UCSD-AML1 (cell line): Measurements from ENCODE around the gene ASB2.

Experiments used
- DNase-seq: peaks from one replicate; lab custom pipeline; 2025; ENCODE audit not compliant: unreplicated experiment; lab: John Stamatoyannopoulos, UW

Gene ASB2

DNA sequence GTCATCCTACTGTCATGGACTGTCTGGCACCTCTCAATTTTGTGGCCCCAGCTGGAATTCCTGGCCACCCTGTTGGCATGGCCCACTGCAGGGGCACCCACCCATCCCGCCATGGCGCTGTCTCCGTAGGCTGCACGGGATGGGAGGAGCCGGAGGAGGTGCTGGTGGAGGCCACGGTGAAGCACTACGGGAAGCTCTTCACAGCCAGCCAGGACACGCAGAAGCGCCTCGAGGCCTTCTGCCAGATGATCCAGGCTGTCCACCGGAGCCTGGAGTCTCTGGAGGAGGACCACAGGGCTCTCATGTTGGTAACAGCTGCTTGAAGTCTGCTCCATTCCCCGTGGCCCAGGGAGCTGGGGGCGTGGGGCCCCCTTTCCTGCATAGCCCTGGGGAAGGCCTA, 24.6 kb upstream of the ASB2 start:
- DNase-seq, result no peak

DNA sequence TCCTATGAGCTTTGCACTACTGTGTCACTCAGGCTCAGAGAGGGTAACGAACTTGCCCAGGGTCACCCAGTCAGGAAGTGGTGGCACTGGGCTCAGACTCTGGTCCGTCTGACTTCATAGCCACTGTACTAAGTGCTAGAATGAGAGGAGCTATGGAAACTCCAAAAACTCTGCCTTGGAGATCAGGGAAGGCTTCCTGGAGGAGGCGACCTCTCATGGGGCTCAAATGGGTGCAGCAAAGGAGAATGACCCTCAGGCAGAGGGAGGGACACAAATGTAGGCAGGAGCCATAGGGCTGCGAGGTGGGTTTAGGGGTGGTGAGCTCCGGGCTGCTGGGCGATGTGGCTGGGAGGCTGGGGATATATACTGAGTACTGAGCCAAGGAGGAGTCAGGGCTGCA, 23.9 kb upstream of the ASB2 start:
- no peak for DNase-seq

DNA sequence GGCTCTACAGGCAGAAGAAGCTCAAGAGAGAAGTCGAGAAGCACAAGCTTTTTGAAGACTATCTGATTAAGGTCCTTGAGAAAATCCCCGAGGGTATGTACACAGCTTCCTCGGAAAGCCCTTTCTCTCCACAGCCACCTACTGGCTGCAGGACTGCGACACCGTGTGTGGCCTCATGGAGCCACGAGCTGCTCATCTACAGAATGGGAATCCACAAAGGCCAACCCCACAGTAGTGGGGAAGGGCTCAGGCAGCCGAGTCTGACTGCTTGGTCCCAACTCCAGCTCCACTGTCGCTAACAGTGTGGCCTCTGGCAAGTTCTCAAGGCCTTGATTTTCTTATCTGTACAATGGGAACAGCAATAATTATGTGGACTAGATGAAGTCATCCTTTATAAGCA, 23.2 kb upstream of the ASB2 start:
- DNase-seq, result no peak

DNA sequence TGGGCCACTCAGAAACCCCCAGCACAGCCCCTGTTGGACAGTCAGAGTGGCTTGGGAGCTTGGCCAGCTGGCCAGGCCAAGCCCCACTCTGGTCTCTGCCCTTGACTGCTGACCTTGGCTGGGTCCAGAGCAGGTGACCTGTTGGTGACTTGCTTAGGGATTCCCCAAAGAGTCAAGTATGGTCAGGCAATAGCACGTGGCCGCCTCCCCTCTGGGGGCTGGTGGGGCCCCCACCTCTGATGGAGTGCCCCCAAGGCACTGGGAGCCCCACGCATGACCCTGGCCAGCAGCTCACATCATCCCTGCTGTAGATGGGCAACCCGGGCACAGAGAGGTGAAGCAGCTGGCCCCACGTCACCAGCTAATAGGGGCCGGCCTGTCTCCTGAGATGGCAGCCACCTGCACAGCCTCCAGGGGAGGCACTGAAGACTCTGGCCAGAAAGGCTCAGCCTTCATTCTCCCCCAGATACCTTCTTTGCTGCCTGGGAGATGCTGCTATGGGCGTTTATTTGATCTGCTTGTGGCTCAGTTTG, 22.6 kb upstream of the ASB2 start:
- DNase-seq, result no peak

DNA sequence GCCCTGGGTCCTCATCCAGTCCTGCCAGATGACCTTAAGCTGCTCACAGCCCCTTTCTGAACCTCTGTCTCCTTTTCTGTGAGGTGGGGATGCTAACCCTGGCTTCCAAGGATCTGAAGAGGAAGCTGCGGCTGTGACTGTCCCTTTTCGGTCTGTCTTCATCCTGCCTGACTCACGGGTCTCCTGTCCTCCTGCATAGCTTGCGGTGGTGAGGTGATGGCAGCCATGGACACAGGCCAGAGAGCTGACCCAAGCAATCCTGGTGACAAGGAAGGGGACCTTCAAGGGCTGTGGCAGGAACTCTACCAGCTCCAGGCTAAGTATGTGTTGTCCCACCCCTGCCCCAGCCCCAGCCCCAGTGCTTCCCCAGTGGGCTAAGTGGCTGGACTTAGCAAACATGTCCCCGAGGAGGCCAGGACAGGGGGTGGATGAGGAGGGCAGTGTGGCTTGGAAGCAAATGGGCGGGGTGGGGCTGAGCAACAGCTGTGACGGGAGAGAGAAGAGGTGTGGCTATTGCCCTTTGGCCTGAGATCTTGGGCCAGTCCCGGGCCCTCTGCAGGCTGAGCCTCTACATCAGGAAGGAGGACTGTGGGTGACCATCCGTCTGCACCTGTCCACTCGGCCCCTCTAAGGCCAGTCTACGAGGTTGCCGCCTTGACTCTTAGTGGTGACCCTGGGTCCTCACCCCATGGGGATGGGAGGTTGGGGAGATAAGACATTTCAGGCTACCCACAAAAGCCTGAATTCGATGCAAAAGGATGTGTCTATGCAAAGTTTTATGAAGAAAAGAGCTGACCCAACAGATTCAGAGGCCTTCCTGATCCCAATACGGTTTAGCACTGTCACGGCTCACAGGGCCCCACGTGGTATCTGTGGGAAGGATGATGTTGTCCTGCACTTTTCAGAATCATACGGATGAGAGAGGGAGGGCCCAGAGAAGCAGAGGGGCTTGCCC, 21.8 kb upstream of the ASB2 start:
- no peak for DNase-seq

DNA sequence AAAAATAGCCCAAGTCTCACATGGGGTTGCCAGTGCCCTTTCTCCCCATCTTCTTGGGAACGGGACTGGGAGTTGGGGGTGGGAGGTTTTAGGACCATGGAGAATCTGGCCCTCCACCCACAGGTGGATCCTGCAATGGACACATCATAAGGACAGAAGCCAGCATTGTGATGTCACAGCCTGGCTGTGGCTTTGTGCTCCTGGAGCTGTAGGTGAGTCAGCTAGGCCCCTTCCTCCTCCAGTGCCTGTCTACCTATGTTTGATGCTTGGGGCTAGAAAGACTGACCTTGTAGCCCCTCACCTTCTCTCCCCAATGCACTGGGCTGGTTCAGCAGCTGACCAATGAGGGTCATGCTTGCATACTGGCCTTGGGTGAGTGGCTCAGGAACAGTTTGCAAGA, 20.7 kb upstream of the ASB2 start, which contains the start of gene CCDC197:
Gene CCDC197, plus strand, starts transcription at position 220 of the 400 bp plus-strand sequence. CDS start 831 bp downstream, outside the sequence.
- DNase-seq, result no peak

DNA sequence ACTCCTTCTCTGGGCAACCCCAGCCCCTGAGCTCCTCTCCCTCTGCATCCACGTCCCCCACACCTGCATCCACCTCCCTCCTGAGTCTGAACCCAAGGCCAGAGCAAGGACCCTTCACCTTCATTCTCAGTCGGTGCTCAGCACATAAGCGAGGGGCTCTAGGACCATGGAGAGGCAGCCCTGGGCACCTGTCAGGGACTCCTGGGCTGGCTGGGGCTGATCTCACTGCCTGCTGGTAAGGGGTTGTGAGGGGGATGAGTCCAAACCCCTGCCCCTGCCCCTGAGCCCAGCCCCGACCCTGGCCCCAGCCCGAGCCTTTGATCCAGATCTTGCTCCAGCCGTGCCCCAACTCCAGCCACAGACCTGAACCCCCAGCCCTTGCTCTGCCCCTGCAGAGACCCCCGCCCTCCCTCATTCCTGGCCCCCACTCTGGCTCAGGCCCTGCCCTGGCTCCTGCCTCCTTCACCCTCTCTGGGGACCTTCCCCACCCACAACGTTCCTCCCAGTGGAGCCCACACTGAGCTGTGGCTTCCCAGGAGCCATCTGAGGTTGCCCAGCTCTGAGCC, 19.8 kb upstream of the ASB2 start:
- DNase-seq, result no peak

DNA sequence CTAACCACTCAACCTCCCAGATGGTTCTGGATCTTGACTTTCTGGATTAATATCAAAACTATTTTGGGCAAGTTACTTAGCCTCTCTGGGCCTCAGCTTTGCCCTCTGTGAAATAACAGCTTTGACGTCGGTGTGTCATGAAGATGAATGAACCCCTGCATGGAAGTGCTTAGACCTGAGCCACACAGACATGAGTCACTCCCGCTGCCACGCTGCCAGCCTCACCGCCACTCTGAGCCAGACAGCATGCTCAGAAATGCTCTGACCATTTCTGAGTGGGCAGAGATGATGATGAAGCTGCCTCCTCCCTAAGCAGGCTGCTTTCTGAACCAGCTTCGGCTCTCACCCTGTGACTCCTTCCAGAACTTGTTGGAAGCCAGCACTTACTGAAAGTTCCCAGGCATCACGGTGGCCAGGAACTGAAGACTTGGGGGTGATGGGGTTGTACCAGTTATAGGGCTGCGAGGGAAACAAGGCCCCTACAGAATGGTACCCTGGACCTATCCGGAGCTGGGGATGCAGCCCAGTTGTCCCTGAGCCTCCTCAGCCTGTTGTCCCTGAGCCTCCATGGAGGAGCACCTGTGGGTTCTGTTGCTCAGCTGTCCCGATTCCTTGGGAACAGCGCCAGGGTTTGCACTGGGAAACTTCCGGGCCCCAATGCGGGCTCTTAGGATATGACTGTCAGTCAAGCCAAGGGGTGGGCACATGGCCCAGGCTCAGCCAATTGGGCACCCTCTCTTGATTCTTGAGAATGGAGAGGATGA, 18.7 kb upstream of the ASB2 start:
- DNase-seq, result no peak

DNA sequence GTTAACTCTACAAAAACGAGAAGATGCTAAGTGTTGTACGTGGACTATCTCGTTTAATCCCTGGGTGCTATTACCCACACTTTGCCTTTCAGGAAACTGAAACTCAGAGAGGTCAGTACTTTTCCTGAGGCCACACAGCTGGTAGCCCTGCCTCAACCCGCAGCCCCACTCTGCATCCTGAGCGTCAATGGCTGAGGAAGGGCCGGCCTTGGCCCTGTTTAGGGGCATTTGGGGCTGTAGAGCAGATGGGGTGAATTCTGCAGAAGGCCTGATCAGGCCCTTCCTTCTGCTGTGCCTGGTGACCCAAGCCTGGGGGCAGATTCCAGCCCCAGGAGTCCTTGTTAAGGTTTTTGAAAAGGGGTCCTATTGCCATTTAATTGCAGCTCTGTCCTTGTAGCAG, 17.0 kb upstream of the ASB2 start:
- DNase-seq, result no peak

DNA sequence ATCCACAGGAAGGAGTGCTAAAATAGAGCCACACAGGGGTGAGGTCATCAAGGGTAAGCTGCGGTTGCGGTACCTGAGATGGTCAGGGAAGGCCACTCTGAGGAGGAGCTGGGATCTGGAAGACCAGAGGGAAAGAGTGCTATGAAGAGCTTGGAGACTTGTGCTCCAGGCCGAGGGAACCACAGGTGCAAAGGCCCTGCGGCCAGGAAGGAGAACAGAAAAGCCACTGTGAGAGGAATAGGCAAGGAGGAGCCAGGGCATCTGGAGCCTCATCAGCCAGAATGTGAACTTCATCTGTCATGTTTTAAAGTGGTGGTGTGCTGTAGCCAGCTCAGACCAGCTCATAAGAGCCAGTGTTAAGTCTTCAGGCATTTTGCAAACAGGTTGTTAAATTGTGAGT, 15.3 kb upstream of the ASB2 start:
- no peak for DNase-seq

DNA sequence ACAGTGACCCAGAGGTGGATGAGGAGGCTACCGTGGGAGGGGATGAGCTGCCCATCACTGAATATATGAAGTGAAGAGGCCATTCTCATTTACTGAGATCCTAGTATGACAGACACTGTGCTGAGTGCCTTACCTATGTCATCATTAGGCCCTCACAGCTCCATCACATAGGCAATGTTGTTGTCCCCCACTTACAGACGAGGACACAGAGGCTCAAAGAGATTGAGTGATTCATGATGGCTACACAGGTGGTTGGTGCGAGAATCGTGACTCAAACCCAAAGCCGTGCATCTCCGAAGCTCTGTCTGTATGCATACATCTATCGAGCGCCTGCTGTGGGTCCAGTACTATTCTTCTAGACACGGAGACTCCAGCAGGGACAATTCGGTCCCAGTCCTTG, 14.8 kb upstream of the ASB2 start:
- DNase-seq, result no peak

DNA sequence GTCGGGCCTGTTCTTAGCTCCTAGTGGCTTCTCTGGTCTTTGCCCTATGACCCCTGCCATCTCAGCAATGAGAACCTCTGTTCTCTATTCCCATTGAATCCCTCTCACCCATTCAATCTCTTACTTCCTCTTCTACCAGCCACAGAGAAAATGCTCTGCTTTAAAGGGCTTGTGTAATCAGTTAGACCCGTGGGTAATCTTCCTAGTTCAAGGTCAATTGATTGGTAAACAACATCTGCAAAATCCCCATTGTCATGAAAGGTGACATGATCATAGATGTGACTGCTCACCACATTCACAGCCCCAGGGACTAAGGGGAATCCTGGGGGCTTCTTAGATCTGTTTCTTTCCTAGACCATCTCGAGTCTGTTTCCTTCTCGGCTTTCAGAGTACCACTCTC, 13.6 kb upstream of the ASB2 start:
- no peak for DNase-seq

DNA sequence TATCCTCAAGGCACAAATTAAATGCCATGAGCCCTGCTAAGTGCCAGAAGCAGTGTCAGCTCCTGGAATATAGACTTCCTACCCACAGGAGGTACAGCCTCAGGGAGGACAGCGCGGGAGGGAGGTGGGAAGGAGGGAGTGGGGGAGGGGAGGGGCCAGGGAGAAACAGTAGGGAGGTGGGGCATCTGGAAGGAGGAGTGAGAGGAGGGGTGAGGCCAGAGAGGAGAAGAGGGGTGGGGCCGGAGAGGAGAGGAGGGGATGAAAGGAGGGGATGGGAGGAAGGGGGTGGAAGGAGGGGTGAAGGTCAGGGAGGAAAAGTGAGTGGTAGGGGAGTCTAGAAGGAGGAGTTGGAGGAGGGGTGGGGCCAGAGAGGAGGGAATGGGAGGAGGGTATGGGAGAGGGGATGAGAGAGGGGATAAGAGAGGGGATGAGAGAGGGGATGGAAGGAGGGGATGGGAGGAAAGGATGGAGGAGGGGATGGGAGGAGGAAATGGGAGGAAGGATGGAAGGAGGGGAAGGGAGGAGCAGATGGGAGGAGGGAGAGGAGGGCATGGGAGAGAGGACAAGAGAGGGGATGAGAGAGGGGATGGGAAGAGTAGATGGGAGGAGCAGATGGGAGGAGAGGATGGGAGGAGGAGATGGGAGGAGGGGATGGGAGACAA, 11.6 kb upstream of the ASB2 start:
- no peak for DNase-seq

DNA sequence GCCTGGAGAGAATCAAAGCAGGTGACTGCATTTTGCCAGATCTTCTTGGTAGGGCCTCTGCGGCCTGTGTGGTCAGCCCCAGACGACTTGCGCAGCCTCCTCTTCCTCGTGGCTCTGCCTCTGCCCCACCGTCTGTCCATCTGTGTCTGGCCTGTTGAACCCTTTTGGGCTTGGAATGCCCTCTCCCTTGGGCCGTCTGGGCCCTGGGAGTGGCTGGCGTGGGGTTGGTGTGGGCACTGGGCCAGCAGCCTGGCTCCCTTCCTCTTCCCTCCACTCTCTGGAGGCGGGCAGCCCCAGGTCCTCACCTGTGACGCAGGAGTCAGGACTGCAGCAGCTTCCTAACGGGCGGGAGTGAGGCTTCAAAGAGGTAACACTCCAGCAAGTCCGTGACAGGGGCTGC, 11.0 kb upstream of the ASB2 start:
- no peak for DNase-seq

DNA sequence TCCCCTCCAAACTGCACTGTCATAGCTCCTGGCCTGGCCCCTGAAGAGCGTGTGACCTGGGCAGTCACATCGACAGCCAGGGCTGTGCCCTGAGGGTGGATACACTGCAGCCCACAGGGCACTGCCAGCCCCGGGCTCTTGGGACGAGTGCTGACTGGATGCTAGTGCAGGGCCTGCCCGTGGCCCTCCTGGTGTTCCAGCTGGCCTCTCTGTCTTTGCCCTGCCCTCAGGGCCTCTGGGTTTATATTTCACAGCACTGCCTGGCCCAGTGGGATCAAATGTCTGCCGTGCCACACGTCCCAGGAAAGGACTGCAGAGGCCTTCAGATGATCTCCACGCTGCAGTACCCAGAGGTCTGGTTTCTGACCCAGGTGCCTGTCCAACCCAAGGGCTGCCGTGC, 10.6 kb upstream of the ASB2 start:
- no peak for DNase-seq

DNA sequence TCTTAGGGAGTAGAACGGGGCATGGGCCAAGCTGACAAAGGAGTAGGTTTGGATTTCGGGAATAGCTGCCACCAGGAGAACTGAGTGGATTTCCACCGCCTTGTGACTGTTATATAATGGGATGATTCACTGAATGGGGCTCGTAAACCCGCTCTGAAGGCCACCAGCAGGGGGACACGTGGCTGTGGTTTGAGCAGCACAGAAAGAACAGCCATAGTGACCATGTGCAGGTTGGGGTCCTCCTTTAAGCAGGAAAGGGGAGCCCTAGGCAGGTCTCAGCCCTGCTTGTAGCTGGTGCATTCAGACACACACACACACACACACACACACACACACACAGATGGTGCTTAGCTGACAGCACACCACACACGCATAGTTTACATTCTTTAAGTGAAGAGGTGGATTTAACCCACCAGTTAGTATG, 8.6 kb upstream of the ASB2 start:
- DNase-seq, result peak; percentile 30

DNA sequence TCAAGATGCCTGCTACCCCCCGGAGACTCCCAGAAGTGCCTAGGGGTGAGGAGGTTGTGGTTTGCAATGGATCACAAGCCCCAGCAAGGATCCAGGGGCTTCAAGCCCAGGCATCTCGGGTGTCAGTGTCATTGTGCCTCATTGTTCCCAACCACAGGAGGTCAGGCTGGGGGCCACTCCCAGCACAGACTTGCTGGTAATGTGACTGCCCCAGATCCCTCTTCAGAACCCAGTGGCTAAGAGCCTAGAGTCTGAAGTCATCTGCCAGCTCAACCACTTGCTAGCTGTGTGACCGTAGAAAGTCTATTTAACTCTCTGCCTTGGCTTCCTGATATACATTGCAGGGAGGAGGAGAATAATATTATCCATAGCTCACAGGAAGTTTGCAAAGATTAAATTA, 7.7 kb upstream of the ASB2 start:
- DNase-seq, result no peak

DNA sequence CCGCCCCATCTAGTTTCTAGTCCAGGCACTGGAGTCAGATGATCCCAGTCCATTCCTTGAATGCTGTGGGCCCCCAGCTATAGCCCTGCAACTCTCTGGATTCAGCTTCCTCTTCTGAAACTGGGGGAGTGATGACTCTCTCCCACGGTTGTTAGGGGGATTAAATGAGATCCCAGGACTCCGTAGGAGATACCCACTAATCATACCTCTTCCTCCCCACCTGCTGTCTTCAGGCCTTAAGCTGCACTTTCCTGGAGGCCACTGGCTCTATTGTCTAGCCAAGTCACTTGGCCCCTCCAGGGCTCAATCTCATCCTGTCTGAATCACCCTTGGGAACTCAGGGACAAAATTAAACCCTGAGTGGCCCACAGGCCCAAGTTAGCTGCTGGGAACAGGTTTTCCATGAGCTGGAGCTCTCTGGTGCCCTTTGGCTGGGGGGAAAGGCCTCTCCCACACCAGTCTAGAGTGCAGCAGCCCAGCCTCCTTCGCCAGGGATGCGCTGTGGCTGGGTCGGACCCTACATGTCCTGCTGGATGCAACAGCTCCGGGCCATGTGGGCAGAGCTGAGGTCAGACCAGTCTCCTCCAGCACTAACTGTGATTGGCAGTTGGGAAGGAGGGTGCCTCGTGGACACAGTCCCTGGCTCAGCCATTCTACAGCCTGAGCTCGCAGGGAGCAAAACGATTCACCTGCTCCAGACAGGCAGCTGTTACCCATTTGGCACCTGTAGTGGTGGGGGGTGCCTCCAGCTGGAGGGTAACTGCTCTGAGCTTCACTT, 6.0 kb upstream of the ASB2 start:
- DNase-seq, result no peak

DNA sequence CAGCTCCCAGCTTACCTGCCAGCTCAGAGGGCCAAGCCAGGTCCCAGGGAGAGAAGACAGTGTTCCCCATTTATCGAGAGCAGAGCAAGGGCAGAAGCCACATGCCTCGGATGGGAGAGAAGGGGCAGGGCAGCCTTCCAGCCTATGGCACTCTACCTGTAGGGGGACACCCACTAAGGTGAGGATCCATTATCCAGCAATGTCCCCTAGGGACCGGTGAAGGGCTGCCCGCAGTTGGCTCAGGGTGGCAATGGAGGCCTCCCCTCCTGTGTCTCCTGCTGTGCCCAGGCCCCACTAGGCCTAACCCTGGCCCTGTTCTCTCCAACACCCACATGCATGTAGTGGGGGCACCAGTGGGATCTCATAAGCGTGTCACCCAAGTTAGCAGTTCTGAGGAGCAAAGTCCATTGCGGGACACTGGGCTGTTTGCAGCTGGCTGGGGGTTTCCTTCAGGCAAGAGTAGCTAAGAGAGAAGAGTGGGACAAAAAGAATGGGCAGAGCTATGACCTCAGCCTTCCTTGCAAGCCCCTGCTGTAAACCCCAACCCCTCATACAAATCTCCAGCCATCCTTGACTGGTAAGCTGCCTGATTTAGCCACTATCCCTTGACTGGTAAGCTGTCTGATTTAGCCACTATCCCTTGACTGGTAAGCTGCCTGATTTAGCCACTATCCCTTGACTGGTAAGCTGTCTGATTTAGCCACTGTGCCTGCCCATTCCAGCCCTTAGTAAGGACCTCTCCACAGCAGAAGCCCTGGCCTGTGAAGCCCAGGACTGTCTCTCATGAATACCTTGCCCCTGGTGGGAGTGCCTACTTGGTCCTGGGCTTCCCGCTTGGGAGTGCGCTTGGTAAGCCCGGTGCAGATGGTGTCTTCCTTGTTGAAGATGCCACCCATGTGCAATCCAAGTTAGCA, 5.2 kb upstream of the ASB2 start:
- no peak for DNase-seq
